IPS-18a (cell line): ENCODE data around the gene EYA2.
"Not testable (repeated sequence)": the region's sequence is repeated elsewhere in the genome, so short reads cannot be mapped to it uniquely, and the experiment has no call there.

Experiments used
- H3K27ac ChIP-seq: one replicate; pipeline ENCODE4 v1.5.1; 2013; ENCODE audit warnings: low read length
- H3K27me3 ChIP-seq: one replicate; pipeline ENCODE4 v1.6.1; 2013; ENCODE audit warnings: mild to moderate bottlenecking, low read length; ENCODE audit not compliant: control insufficient read depth, insufficient read depth
- H3K36me3 ChIP-seq: one replicate; pipeline ENCODE4 v1.6.1; 2013; ENCODE audit warnings: low read depth, low read length; ENCODE audit not compliant: control insufficient read depth
- H3K4me1 ChIP-seq: one replicate; pipeline ENCODE4 v1.6.1; 2013; ENCODE audit warnings: low read depth, low read length; ENCODE audit not compliant: control insufficient read depth
- H3K4me3 ChIP-seq: one replicate; pipeline ENCODE4 v1.5.1; 2013; ENCODE audit warnings: low read length
- H3K9ac ChIP-seq: one replicate; pipeline ENCODE4 v1.6.1; 2013; ENCODE audit warnings: mild to moderate bottlenecking, low read length, moderate library complexity
- H3K9me3 ChIP-seq: one replicate; pipeline ENCODE4 v1.6.1; 2013; ENCODE audit warnings: low read depth, low read length; ENCODE audit not compliant: control insufficient read depth

The EYA2 gene

DNA sequence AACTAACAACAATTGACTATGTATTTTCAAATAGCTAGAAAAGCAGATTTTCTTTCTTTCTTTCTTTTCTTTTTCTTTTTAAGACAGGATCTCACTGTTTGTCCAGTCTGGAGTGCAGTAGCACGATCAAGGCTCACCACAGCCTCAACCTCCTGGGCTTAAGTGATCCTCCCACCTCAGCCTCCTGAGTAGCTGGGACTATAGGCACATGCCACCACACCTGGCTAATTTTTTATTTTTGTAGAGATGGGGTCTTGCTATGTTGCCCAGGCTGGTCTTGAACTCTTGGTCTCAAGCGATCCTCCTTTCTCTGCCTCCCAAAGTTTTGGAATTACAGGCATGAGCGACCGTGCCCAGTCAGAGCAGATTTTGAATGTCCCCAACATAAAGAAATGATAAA is 67.3 kb downstream of the EYA2 start:
- H3K36me3 ChIP-seq, H3K27me3 ChIP-seq, H3K9ac ChIP-seq, H3K4me1 ChIP-seq, H3K4me3 ChIP-seq, H3K27ac ChIP-seq, H3K9me3 ChIP-seq: not testable (repeated sequence)

DNA sequence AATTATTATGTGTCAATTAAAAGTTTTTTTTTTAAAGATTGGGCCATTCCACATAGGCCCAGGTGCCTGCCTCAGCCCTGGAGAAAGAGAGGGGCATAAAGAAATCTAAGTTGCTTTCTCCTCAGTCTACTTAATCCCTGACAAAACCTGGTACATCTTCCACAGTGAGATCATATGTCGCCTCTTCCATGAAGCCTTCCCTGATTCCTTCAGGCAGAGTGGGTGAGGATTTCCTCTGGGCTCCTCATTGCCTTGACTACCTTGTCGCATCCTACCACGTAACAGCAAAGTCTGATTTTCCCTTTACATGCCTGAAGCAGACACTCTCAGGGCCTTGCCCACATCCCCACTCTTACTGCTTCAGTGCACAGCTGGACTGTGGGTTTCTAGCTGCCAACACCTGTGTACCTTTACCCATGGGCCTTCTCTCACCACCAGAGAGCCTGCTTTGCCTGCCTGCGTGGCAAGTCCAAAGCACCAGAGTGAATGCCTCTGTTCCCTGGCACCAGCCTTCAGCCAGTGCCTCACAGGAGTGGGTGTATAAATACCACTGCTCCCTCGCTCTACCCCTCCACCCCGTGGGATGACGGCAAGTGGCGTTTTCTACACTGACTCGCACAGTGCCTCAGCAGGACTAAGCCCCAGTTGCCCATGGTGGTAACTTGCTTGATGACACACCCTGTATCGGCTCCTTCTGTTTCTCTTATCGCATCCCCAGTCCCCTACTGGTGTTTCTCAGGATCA is 68.0 kb downstream of the EYA2 start:
- H3K9me3 ChIP-seq: no peaks in the 10 kb centered on the region
- no peaks in the 10 kb centered on the region for H3K36me3 ChIP-seq
- no peak overlapping the region for H3K27ac ChIP-seq
- H3K9ac ChIP-seq: no peak overlapping the region
- H3K4me3 ChIP-seq: no peak overlapping the region
- H3K4me1 ChIP-seq: no peaks in the 10 kb centered on the region
- H3K27me3 ChIP-seq: no peaks in the 10 kb centered on the region

DNA sequence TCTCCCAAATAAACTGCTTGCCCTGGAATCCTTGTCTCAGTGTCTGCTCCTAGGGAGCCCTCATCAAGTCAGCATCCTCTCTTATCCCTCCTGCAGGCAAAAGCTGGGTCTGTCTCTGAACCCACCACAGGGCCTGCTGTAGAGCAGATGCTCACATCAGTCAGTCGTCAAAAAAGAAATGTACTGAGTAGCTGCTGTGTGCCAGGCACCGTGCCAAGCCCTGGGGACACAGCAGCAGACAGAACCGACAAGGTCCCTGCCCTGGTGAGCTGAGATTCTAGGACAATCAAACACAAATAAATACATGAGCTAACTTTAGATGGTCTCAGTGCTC is 68.5 kb downstream of the EYA2 start:
- no peaks in the 10 kb centered on the region for H3K36me3 ChIP-seq
- H3K4me1 ChIP-seq: no peaks in the 10 kb centered on the region
- no peaks in the 10 kb centered on the region for H3K27me3 ChIP-seq
- H3K27ac ChIP-seq: no peak overlapping the region
- no peaks in the 10 kb centered on the region for H3K9me3 ChIP-seq
- no peak overlapping the region for H3K9ac ChIP-seq
- no peak overlapping the region for H3K4me3 ChIP-seq

DNA sequence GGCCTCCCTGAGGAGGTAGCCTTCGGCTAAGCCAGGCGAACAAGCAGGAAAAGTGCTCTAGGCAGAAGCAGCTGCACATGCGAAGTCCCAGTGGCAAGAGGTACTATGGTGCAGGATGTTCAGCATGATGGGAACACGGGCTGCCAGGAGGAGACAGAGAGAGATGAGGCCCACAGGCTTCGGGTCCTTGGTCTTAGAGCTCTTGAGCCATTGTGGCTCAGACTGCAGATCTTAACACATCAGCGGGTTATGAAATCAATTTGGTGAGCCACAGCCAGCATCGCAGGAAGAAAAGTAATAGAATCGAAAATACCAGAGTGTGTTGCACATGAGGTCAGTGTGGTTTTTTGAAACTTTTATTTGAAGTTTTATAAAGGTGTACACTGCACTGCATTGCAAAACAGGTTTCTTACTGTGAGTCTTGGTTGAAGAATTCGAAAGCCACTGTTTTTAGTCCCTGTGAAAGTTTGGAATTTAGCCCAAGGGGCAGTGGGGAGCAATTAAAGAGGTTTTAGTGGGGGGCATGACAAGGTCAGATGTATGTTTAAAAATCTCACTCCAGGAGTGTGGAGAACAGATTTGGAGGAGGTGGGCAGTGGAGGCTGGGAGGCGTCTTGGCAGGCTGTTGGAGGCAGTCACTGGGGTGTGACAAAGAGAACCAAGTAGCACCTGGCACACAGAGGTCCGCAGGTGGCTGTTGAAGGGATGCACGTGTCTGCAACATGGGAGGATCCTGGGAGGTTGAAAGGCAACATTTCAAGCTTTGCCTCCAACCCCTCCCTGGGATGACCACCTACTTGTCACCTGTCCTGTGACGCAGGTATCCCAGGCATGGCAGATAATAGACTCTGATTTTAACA is 69.3 kb downstream of the EYA2 start:
- no peak overlapping the region for H3K27ac ChIP-seq
- no peak overlapping the region for H3K9ac ChIP-seq
- H3K9me3 ChIP-seq: no peaks in the 10 kb centered on the region

DNA sequence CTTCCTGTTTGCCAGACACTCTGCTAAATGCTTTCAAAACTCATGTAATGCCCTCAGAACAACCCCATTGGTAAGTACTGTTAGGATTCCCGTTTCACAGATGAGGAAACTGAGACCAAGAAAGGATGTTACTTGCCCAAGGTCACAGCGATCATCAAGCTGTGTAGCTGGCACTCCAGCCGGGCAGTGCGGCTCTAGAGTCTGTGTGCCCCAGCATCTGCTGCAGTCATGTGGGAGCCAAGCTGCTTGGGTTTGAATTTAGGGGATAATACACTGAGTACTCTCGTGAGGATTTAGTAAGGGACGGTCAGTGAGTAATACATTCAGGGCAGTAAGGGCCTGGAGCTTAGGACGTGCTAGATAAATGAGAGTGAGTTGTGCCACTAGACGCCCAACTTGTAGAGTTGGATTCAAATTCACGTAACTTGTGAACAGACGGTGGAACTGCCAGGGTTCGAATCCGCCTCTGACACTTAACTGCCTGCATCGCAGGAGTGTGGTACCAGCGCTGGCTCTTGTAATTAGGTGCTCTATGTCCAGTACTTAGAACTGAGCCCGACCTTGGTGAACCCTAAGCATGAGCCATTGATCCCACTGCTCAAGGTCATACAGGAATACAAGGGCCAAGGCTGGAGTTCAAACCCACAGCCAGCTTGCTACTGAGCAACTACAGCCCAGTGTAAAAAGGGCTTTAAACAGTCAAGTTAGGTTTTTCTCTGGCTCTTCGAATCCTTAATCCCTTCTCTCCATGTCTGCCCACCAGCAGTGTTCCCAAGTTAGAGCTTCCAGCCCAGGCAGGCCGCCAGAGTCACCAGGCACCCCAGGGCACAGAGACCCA is 70.2 kb downstream of the EYA2 start:
- Histone ChIP-seq H3K4me1 (no peaks in the 10 kb centered on the region), H3K9ac (no peak overlapping the region), H3K27me3 (no peaks in the 10 kb centered on the region), H3K9me3 (no peaks in the 10 kb centered on the region), H3K36me3 (no peaks in the 10 kb centered on the region), H3K4me3 (no peak overlapping the region), H3K27ac (no peak overlapping the region)

More for the DNA sequence above, 69.3 kb downstream of the EYA2 start:
- no peaks in the 10 kb centered on the region for H3K4me1 ChIP-seq
- H3K4me3 ChIP-seq: no peak overlapping the region
- H3K27me3 ChIP-seq: no peaks in the 10 kb centered on the region
- H3K36me3 ChIP-seq: no peaks in the 10 kb centered on the region

- no peak overlapping the region for H3K9ac ChIP-seq
- no peak overlapping the region for H3K27ac ChIP-seq
- H3K36me3 ChIP-seq: no peaks in the 10 kb centered on the region
- H3K9me3 ChIP-seq: no peaks in the 10 kb centered on the region
- no peak overlapping the region for H3K4me3 ChIP-seq
- no peaks in the 10 kb centered on the region for H3K4me1 ChIP-seq
- no peaks in the 10 kb centered on the region for H3K27me3 ChIP-seq
These were observed 70.8 kb downstream of the EYA2 start for GRCh38 chr20:46965477-46965876.

- H3K9ac ChIP-seq: no peak overlapping the region
- H3K4me1 ChIP-seq: peaks cover 5% of the 10 kb centered on the region
- no peak overlapping the region for H3K4me3 ChIP-seq
- no peak overlapping the region for H3K27ac ChIP-seq
- H3K36me3 ChIP-seq: no peaks in the 10 kb centered on the region
- no peaks in the 10 kb centered on the region for H3K9me3 ChIP-seq
- no peaks in the 10 kb centered on the region for H3K27me3 ChIP-seq
These were observed 73.0 kb downstream of the EYA2 start for GRCh38 chr20:46967646-46968045.

- H3K9ac ChIP-seq: no peak overlapping the region
These were observed 76.4 kb downstream of the EYA2 start for GRCh38 chr20:46970937-46971630.

GRCh38 chr20:46973766-46974165 is 79.1 kb downstream of the EYA2 start:
- H3K27ac ChIP-seq: no peak overlapping the region
- peaks cover 5% of the 10 kb centered on the region for H3K4me1 ChIP-seq
- H3K9me3 ChIP-seq: no peaks in the 10 kb centered on the region
- H3K36me3 ChIP-seq: no peaks in the 10 kb centered on the region
- H3K27me3 ChIP-seq: no peaks in the 10 kb centered on the region
- no peak overlapping the region for H3K9ac ChIP-seq
- no peak overlapping the region for H3K4me3 ChIP-seq

More at GRCh38 chr20:46970937-46971630, 76.4 kb downstream of the EYA2 start:
- peak overlapping the region; percentile 33 for H3K27ac ChIP-seq
- no peaks in the 10 kb centered on the region for H3K36me3 ChIP-seq
- no peaks in the 10 kb centered on the region for H3K9me3 ChIP-seq
- H3K27me3 ChIP-seq: no peaks in the 10 kb centered on the region
- peaks cover 5% of the 10 kb centered on the region for H3K4me1 ChIP-seq
- no peak overlapping the region for H3K4me3 ChIP-seq

DNA sequence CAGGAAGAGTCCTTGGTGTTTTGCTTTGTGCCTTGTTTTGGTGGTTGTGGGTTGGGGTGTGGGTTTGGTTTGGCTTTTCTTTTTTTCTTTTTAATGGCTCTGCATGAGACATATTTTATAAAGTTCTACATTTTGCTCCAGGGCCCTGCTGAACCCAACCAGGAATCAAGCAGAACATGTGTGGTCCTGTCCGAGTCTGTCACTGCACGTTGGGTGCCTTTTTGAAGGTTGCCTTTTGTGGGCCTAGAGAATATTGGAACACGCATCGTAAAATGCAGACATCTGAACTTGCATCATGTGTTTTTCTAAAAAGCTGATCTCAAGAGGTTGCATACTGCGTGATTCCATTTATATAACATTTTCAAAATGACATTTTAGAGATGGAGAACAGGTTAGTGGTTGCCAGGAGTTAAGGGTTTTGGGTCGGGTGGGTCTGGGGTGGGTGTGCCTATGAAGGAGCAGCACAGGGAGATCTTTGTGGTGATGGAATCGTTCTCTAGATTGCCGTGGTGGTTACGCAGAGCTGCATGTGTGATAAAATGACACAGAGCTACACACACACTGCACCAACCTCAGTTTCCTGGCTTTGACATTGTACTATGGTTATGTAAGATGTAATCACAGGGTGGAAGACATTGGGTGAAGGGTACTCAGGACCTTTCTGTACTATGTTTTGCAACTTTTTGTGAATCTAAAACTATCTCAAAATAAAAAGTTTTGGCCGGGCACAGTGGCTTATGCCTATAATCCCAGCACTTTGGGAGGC is 80.2 kb downstream of the EYA2 start:
- Histone ChIP-seq H3K27me3 (no peaks in the 10 kb centered on the region), H3K36me3 (no peaks in the 10 kb centered on the region), H3K4me3 (no peak overlapping the region), H3K9ac (no peak overlapping the region), H3K9me3 (no peaks in the 10 kb centered on the region), H3K4me1 (peaks cover 13% of the 10 kb centered on the region), H3K27ac (no peak overlapping the region)
